Brain pericyte (primary cell): ENCODE results near the gene CCDC57.

Source experiments
- DNase-seq: peaks from one replicate; pipeline ENCODE4 v3.0.0-alpha.2; 2012; ENCODE audit warnings: low read depth, low spot score

CCDC57 gene

GRCh38 chr17:82094931-82095776 is 117.5 kb downstream of the CCDC57 start:
- no peak for DNase-seq

GRCh38 chr17:82092995-82093751 is 119.5 kb downstream of the CCDC57 start:
- no peak for DNase-seq

GRCh38 chr17:82092628-82092994 is 120.0 kb downstream of the CCDC57 start:
- DNase-seq, result no peak

GRCh38 chr17:82092094-82092586 is 120.5 kb downstream of the CCDC57 start:
- no peak for DNase-seq

- no peak for DNase-seq
These were observed 121.2 kb downstream of the CCDC57 start for GRCh38 chr17:82091264-82092066.

- DNase-seq, result no peak
These were observed 121.9 kb downstream of the CCDC57 start for GRCh38 chr17:82090549-82091263.

- no peak for DNase-seq
These were observed 122.7 kb downstream of the CCDC57 start for GRCh38 chr17:82089723-82090548.

- no peak for DNase-seq
These were observed 123.6 kb downstream of the CCDC57 start for GRCh38 chr17:82088838-82089722.

- DNase-seq, result no peak
These were observed 124.4 kb downstream of the CCDC57 start for GRCh38 chr17:82087961-82088837.

GRCh38 chr17:82086941-82087906 is 125.4 kb downstream of the CCDC57 start:
- DNase-seq, result no peak

GRCh38 chr17:82085931-82086764 is 126.5 kb downstream of the CCDC57 start:
- DNase-seq, result no peak

GRCh38 chr17:82085031-82085861 is 127.4 kb downstream of the CCDC57 start:
- no peak for DNase-seq

GRCh38 chr17:82084373-82085030 is 128.1 kb downstream of the CCDC57 start:
- DNase-seq, result no peak

- no peak for DNase-seq
These were observed 128.9 kb downstream of the CCDC57 start for GRCh38 chr17:82083533-82084359.
